ENCODE results near the gene DISP2. TPM values are rescaled to one million over a fixed set of nuclear protein-coding genes. Genes with fewer than 3 reads are reported as not detected.
A peak's percentile ranks its signal among the peaks of the same experiment; 100 is the strongest.

Gene DISP2
- total RNA-seq, 1 donor from 2014 or later, result 0.60 TPM

GRCh38 chr15:40328751-40329150, 29.3 kb upstream of the DISP2 start:
- DNase-seq (ENCODE audit: low spot score), result no peak

- no peak for DNase-seq (ENCODE audit: low spot score)
Observed at GRCh38 chr15:40329804-40330203, 28.2 kb upstream of the DISP2 start.

GRCh38 chr15:40330368-40330836, 27.6 kb upstream of the DISP2 start:
- DNase-seq (ENCODE audit: low spot score), result no peak

- DNase-seq (ENCODE audit: low spot score), result no peak
Observed at GRCh38 chr15:40331026-40331425, 27.0 kb upstream of the DISP2 start.

- no peak for DNase-seq (ENCODE audit: low spot score)
Observed at GRCh38 chr15:40331637-40332036, 26.4 kb upstream of the DISP2 start.

GRCh38 chr15:40332113-40332781, 25.8 kb upstream of the DISP2 start:
- DNase-seq (ENCODE audit: low spot score), result no peak

- DNase-seq (ENCODE audit: low spot score), result peak; percentile 66
Observed at GRCh38 chr15:40333922-40334492, 24.0 kb upstream of the DISP2 start.

- DNase-seq (ENCODE audit: low spot score), result no peak
Observed at GRCh38 chr15:40334541-40334940, 23.5 kb upstream of the DISP2 start.

- no peak for DNase-seq (ENCODE audit: low spot score)
Observed at GRCh38 chr15:40334941-40335795, 22.9 kb upstream of the DISP2 start.

GRCh38 chr15:40335938-40336743, 21.9 kb upstream of the DISP2 start:
- no peak for DNase-seq (ENCODE audit: low spot score)

- no peak for DNase-seq (ENCODE audit: low spot score)
Observed at GRCh38 chr15:40336744-40337122, 21.3 kb upstream of the DISP2 start.

GRCh38 chr15:40337597-40337996, 20.4 kb upstream of the DISP2 start:
- no peak for DNase-seq (ENCODE audit: low spot score)

- no peak for DNase-seq (ENCODE audit: low spot score)
Observed at GRCh38 chr15:40338041-40338657, 19.9 kb upstream of the DISP2 start.

- DNase-seq (ENCODE audit: low spot score), result no peak
Observed at GRCh38 chr15:40338921-40339620, 18.9 kb upstream of the DISP2 start.

GRCh38 chr15:40339621-40339945, 18.4 kb upstream of the DISP2 start:
- DNase-seq (ENCODE audit: low spot score), result no peak

- peak; percentile 85 for DNase-seq (ENCODE audit: low spot score)
Observed at GRCh38 chr15:40340038-40340739, 17.8 kb upstream of the DISP2 start.

GRCh38 chr15:40340740-40341400, 17.1 kb upstream of the DISP2 start, which contains the start of gene CCDC9B:
TSS of gene CCDC9B (minus strand) at chr15:40340939. CDS start at chr15:40340819, 120 bp downstream.
- DNase-seq (ENCODE audit: low spot score), result peak; percentile 97

GRCh38 chr15:40342416-40343320, 15.4 kb upstream of the DISP2 start:
- DNase-seq (ENCODE audit: low spot score), result no peak

GRCh38 chr15:40343512-40343911, 14.5 kb upstream of the DISP2 start:
- peak; percentile 80 for DNase-seq (ENCODE audit: low spot score)

All from ureter (tissue), 1 donor.